Measurements from ENCODE around the gene BCAS1. TPM values are rescaled to one million over a fixed set of nuclear protein-coding genes. Genes with fewer than 3 reads are reported as not detected.
A peak's percentile ranks its signal among the peaks of the same experiment; 100 is the strongest.

BCAS1 gene
- total RNA-seq, 1 donor = 0.84 TPM

- Histone ChIP-seq H3K9me3 (ENCODE audit: low read depth, low read length) (no peaks in the 10 kb centered on the region), H3K27me3 (ENCODE audit: insufficient read depth, low read length) (no peaks in the 10 kb centered on the region), H3K4me3 (ENCODE audit: low read length) (no peak overlapping the region), H3K4me1 (ENCODE audit: insufficient read depth, low read length) (peaks cover 62% of the 10 kb centered on the region)
These were observed 153.0 kb downstream of the BCAS1 start for GRCh38 chr20:53917145-53918019.

- Histone ChIP-seq H3K9me3 (ENCODE audit: low read depth, low read length) (no peaks in the 10 kb centered on the region), H3K4me1 (ENCODE audit: insufficient read depth, low read length) (peaks cover 52% of the 10 kb centered on the region), H3K4me3 (ENCODE audit: low read length) (no peak overlapping the region), H3K27me3 (ENCODE audit: insufficient read depth, low read length) (no peaks in the 10 kb centered on the region)
These were observed 154.3 kb downstream of the BCAS1 start for GRCh38 chr20:53916173-53916512.

- no peaks in the 10 kb centered on the region for H3K9me3 ChIP-seq (ENCODE audit: low read depth, low read length)
- H3K4me1 ChIP-seq (ENCODE audit: insufficient read depth, low read length) = peaks cover 53% of the 10 kb centered on the region
- no peaks in the 10 kb centered on the region for H3K27me3 ChIP-seq (ENCODE audit: insufficient read depth, low read length)
- peak overlapping the region; percentile 54 for H3K4me3 ChIP-seq (ENCODE audit: low read length)
These were observed 154.8 kb downstream of the BCAS1 start for GRCh38 chr20:53915446-53916172.

- no peaks in the 10 kb centered on the region for H3K9me3 ChIP-seq (ENCODE audit: low read depth, low read length)
- no peaks in the 10 kb centered on the region for H3K27me3 ChIP-seq (ENCODE audit: insufficient read depth, low read length)
- peak overlapping the region; percentile 54 for H3K4me3 ChIP-seq (ENCODE audit: low read length)
- H3K4me1 ChIP-seq (ENCODE audit: insufficient read depth, low read length) = peaks cover 60% of the 10 kb centered on the region
These were observed 155.5 kb downstream of the BCAS1 start for GRCh38 chr20:53914781-53915445.

GRCh38 chr20:53914091-53914780 is 156.2 kb downstream of the BCAS1 start:
- Histone ChIP-seq H3K4me1 (ENCODE audit: insufficient read depth, low read length) (peaks cover 66% of the 10 kb centered on the region), H3K27me3 (ENCODE audit: insufficient read depth, low read length) (no peaks in the 10 kb centered on the region), H3K4me3 (ENCODE audit: low read length) (no peak overlapping the region), H3K9me3 (ENCODE audit: low read depth, low read length) (no peaks in the 10 kb centered on the region)

GRCh38 chr20:53911301-53911700 is 159.1 kb downstream of the BCAS1 start:
- Histone ChIP-seq H3K27me3 (ENCODE audit: insufficient read depth, low read length) (no peaks in the 10 kb centered on the region), H3K4me1 (ENCODE audit: insufficient read depth, low read length) (peaks cover 77% of the 10 kb centered on the region), H3K9me3 (ENCODE audit: low read depth, low read length) (no peaks in the 10 kb centered on the region)

GRCh38 chr20:53910351-53911002 is 159.9 kb downstream of the BCAS1 start:
- Histone ChIP-seq H3K4me3 (ENCODE audit: low read length) (no peak overlapping the region), H3K27me3 (ENCODE audit: insufficient read depth, low read length) (no peaks in the 10 kb centered on the region), H3K4me1 (ENCODE audit: insufficient read depth, low read length) (peaks cover 77% of the 10 kb centered on the region), H3K9me3 (ENCODE audit: low read depth, low read length) (no peaks in the 10 kb centered on the region)

More at GRCh38 chr20:53911301-53911700, 159.1 kb downstream of the BCAS1 start:
- H3K4me3 ChIP-seq (ENCODE audit: low read length) = no peak overlapping the region

GRCh38 chr20:53907968-53908751 is 162.2 kb downstream of the BCAS1 start:
- no peaks in the 10 kb centered on the region for H3K9me3 ChIP-seq (ENCODE audit: low read depth, low read length)
- H3K4me3 ChIP-seq (ENCODE audit: low read length) = no peak overlapping the region
- peaks cover 82% of the 10 kb centered on the region for H3K4me1 ChIP-seq (ENCODE audit: insufficient read depth, low read length)
- H3K27me3 ChIP-seq (ENCODE audit: insufficient read depth, low read length) = no peaks in the 10 kb centered on the region

- Histone ChIP-seq H3K4me3 (ENCODE audit: low read length) (no peak overlapping the region), H3K9me3 (ENCODE audit: low read depth, low read length) (no peaks in the 10 kb centered on the region), H3K4me1 (ENCODE audit: insufficient read depth, low read length) (peaks cover 90% of the 10 kb centered on the region), H3K27me3 (ENCODE audit: insufficient read depth, low read length) (no peaks in the 10 kb centered on the region)
These were observed 164.6 kb downstream of the BCAS1 start for GRCh38 chr20:53905820-53906191.

GRCh38 chr20:53905019-53905819 is 165.2 kb downstream of the BCAS1 start:
- H3K4me1 ChIP-seq (ENCODE audit: insufficient read depth, low read length) = peaks cover 84% of the 10 kb centered on the region
- H3K27me3 ChIP-seq (ENCODE audit: insufficient read depth, low read length) = no peaks in the 10 kb centered on the region
- no peak overlapping the region for H3K4me3 ChIP-seq (ENCODE audit: low read length)
- H3K9me3 ChIP-seq (ENCODE audit: low read depth, low read length) = no peaks in the 10 kb centered on the region

GRCh38 chr20:53904261-53904660 is 166.1 kb downstream of the BCAS1 start:
- Histone ChIP-seq H3K9me3 (ENCODE audit: low read depth, low read length) (no peaks in the 10 kb centered on the region), H3K4me3 (ENCODE audit: low read length) (no peak overlapping the region), H3K27me3 (ENCODE audit: insufficient read depth, low read length) (no peaks in the 10 kb centered on the region), H3K4me1 (ENCODE audit: insufficient read depth, low read length) (peaks cover 82% of the 10 kb centered on the region)

GRCh38 chr20:53903652-53903987 is 166.8 kb downstream of the BCAS1 start:
- Histone ChIP-seq H3K4me1 (ENCODE audit: insufficient read depth, low read length) (peaks cover 80% of the 10 kb centered on the region), H3K9me3 (ENCODE audit: low read depth, low read length) (no peaks in the 10 kb centered on the region), H3K4me3 (ENCODE audit: low read length) (no peak overlapping the region), H3K27me3 (ENCODE audit: insufficient read depth, low read length) (no peaks in the 10 kb centered on the region)

- H3K4me3 ChIP-seq (ENCODE audit: low read length) = no peak overlapping the region
- no peaks in the 10 kb centered on the region for H3K27me3 ChIP-seq (ENCODE audit: insufficient read depth, low read length)
- H3K9me3 ChIP-seq (ENCODE audit: low read depth, low read length) = no peaks in the 10 kb centered on the region
- H3K4me1 ChIP-seq (ENCODE audit: insufficient read depth, low read length) = peaks cover 75% of the 10 kb centered on the region
These were observed 167.3 kb downstream of the BCAS1 start for GRCh38 chr20:53902968-53903651.
